UCSD-AML1 (cell line): ENCODE data around the gene RDH16.

Experiments
- DNase-seq: peaks from one replicate; lab custom pipeline; 2025; ENCODE audit not compliant: unreplicated experiment; lab: John Stamatoyannopoulos, UW

RDH16 gene, protein sequence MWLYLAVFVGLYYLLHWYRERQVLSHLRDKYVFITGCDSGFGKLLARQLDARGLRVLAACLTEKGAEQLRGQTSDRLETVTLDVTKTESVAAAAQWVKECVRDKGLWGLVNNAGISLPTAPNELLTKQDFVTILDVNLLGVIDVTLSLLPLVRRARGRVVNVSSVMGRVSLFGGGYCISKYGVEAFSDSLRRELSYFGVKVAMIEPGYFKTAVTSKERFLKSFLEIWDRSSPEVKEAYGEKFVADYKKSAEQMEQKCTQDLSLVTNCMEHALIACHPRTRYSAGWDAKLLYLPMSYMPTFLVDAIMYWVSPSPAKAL

GRCh38 chr12:56957229-56958052, at the start of gene RDH16:
TSS of gene RDH16 (minus strand) at chr12:56957608. CDS start at chr12:56957462, 146 bp downstream.
- no peak for DNase-seq

GRCh38 chr12:57006809-57007475, 49.5 kb upstream of the RDH16 start:
- peak; percentile 67 for DNase-seq

GRCh38 chr12:57005980-57006808, 48.8 kb upstream of the RDH16 start, which contains the start of gene ZBTB39:
TSS of gene ZBTB39 (minus strand) at chr12:57006546. CDS start at chr12:57004917, 1,629 bp downstream.
- DNase-seq: peak; percentile 80

GRCh38 chr12:57004651-57005050, 47.2 kb upstream of the RDH16 start:
- DNase-seq: no peak

DNA sequence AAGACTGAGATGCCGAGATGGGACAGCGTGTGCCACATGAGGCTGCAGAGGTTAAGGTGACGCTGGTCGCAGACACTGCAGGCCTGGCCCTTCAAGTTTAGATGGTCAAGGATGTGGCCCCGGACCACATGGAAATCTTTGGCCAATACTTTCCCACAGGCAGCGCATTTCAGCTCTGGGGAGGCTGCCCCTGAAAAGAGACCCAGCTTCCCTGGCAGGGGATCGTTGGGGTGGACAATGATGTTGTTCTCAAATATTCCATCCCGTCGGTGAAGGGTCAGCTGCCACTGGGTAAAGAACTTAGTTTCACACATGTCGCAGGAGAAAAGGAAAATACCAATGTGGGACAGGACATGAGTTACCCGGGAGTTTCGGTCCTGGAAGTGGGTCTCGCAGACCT, 46.0 kb upstream of the RDH16 start:
- no peak for DNase-seq

- DNase-seq: peak; percentile 73
Measured at GRCh38 chr12:57001448-57001906, 44.1 kb upstream of the RDH16 start.

GRCh38 chr12:57000393-57000792, 43.0 kb upstream of the RDH16 start:
- no peak for DNase-seq

DNA sequence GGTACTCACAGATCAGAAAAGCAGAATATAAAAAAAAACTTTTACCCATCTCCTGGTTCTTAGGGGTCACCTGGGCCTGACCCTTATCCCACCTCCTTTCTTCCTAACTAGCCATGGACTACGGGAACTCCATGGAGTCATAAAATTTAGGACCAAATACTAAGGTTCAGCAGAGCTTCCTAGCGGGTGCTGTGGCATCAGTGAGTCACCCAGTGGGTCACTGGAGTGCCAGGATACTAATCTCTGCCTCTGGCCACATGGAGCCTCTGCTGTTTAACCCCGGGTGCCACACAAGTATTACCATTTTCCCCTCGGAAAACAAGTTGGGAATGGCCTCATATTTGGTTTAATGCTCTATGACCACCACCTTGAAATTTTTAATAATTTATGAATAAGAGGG, 42.0 kb upstream of the RDH16 start:
- no peak for DNase-seq

- no peak for DNase-seq
Measured at GRCh38 chr12:56998981-56999380, 41.6 kb upstream of the RDH16 start.

DNA sequence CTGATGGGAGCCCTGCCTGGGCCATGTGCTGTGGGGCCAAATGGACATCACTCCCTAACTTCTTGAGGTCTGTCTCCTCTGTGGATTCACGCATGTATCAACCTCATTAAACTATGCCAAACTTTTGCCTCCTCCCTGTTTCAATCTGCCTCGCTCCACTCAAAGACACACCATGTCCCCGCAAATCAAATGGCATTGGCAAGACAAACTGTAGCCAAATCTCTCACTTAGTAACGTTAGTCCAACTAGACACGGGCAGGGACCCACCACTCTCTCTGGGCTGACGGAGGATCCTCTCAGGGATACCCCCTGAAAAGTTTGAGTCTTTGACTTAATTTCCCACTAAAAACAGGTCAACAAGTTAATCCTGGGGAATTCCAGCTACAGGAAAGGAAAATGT, 40.9 kb upstream of the RDH16 start:
- DNase-seq: no peak

DNA sequence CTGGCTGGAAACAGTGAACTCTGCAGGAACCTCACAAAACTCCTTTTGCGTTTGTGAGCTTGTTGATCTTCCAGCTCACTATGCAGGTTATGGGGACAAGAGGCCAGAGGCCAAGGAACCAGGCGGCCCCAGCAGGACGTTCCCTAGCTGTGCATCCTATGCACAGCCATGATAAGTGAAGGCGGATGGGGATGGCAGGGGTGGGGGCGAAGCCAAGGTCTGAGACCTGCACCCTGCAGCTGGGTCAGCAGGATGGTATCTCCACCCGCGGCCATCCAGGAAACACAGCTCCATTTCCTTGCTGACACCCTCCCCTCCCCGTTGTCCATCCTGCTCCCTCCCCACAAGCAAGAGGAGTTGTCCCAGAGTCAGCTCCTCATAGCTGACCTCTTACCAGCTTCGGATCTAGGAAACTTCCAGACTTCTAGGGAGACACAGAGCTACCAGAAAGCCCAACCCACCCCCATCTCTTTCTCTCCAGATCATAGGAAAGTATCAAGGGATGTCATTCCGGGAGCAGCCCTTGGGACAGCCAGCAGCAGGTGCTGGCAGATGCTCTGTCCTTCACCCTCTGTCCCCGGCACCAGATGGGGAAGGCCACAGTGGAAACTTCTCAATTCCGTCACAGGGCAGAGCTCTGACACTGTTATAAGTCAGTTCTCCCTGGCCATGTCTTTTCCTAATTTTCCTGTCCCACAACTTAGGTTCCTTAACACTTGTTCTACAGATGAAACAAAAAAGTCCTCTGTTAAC, 39.6 kb upstream of the RDH16 start:
- no peak for DNase-seq

DNA sequence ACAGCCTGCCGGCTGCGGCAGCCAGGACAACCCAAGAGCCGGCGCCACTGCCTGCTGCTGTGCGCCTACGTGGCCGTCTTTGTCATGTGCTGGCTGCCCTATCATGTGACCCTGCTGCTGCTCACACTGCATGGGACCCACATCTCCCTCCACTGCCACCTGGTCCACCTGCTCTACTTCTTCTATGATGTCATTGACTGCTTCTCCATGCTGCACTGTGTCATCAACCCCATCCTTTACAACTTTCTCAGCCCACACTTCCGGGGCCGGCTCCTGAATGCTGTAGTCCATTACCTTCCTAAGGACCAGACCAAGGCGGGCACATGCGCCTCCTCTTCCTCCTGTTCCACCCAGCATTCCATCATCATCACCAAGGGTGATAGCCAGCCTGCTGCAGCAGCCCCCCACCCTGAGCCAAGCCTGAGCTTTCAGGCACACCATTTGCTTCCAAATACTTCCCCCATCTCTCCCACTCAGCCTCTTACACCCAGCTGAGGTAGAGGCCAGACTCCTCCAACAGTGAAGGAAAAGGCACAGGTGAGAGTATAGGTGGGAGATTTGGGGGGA, 38.6 kb upstream of the RDH16 start:
- no peak for DNase-seq

- DNase-seq: no peak
Measured at GRCh38 chr12:56995201-56995929, 38.0 kb upstream of the RDH16 start.

DNA sequence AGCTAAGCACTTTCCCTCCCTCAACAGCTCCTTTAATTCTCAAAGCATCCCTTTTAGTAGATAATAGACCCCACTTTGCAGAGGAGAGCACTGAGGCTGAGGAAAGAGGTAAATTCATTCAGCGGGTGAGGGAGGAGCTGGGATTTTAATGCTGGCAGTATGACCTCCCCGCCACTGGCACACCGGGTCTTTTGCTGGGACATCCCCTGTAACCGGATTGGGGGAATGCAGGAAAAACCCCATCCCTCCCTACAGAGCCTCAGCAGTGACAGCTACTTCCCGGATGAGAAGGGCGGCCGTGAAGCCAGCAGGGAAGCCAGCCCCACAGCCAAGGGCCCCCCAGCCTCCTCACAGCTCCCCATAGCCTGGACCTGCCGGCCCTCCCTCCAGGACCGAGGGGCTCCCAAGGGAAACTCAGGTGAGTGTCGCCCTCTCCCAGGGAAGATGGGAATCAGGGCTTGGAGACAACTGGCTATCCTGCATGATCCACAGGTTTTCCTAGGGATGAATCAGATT, 36.9 kb upstream of the RDH16 start:
- DNase-seq: no peak

- no peak for DNase-seq
Measured at GRCh38 chr12:56993346-56993745, 35.9 kb upstream of the RDH16 start.

GRCh38 chr12:56991319-56992246, 34.2 kb upstream of the RDH16 start:
- peak; percentile 60 for DNase-seq

GRCh38 chr12:56990648-56991318, 33.4 kb upstream of the RDH16 start:
- no peak for DNase-seq
